ENCODE results near the gene PLPPR2.
"Not testable (repeated sequence)": the region's sequence is repeated elsewhere in the genome, so short reads cannot be mapped to it uniquely, and the experiment has no call there.

The PLPPR2 gene

GRCh38 chr19:11404588-11405222, 49.5 kb downstream of the PLPPR2 start:
- no peak for DNase-seq

DNA sequence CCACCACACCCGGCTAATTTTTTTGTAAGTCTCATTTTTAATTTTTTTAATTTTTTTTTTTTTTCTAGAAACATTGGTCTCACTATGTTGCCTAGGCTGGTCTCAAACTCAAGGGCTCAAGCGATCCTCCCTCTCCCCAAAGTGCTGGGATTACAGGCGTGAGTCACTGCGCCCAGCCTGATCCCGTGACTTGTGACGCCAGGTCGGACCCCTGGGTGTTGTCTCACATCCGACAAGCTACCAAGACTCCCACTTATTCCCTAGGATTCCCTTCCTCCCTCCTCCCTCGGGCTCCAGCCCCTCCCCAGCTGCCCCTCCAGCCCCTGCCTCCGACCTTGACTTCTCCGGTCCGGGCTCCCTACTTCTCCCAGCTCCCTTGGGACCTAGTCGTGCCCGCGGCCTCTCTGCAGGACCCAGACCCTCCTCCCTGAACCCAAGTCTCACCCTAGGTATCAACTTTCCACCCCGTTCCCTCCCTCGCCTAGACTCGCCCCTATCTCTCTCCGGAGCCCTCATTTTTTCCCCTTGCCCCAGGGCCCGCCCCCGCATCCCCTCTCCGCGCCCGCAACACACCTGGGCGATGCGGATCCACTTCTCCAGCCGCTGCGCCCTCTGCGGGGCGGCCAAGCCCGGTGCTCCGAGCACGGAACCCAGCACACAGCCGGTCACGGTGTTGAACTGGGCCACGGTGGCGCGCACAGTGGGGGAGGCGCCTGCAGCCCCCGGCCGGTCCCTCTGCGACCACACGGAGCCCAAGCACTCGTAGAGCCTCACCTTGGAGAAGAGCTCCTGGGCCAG, 50.8 kb downstream of the PLPPR2 start:
- no peak for DNase-seq

DNA sequence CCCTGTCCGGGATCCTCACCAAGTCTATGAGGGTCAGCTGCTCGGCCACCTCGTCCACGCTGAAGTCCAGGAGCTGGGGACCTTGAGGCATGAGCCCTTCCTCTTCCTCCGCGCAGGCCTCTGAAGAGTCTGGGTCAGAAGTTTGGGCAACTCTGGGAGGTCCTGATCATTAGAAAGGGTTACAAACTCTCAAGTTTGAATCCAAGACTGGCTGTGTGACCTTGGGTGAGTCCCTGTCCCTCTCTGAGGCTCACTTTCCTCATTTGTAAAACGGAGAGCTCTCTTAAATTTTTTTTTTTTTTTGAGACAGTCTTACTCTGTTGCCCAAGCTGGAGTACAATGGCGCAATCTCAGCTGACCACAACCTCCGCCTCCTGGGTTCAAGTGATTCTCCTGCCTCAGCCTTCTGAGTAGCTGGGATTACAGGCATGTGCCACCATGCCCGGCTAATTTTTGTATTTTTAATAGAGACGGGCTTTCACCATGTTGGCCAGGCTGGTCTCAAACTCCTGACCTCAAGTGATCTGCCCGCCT, 51.5 kb downstream of the PLPPR2 start:
- not testable (repeated sequence) for DNase-seq

- DNase-seq, result no peak
Observed at GRCh38 chr19:11408591-11408990, 53.4 kb downstream of the PLPPR2 start.

DNA sequence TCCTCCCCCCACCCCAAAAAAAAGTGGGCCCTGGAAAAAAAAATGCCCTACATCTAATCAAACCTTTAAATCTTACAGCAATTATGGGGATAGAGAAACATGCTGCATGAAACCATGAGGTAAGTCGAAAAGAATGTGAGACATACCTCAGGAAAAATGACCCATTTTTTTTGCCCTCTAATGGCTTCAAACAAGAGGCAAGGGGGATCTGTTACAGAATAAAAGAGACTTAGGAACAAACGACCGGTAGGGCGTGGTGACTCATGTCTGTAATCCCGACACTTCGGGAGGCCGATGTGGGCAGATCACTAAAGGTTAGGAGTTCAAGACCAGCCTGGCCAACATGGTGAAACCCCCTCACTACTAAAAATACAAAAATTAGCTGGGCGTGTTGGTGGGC, 55.5 kb downstream of the PLPPR2 start:
- no peak for DNase-seq

GRCh38 chr19:11414544-11414943, 59.3 kb downstream of the PLPPR2 start:
- no peak for DNase-seq
